Umbilical cord (tissue), 2 donors: ENCODE measurements around the gene RCCD1. TPM values are rescaled to one million over a fixed set of nuclear protein-coding genes. Genes with fewer than 3 reads are reported as not detected.
"Not testable (repeated sequence)": the region's sequence is repeated elsewhere in the genome, so short reads cannot be mapped to it uniquely, and the experiment has no call there.

Experiments used
- DNase-seq: peaks from one replicate; pipeline ENCODE4 v3.0.0-alpha.2; 2015; ENCODE audit warnings: low spot score
- total RNA-seq: library from RNA; depleted of rRNA; stranded (reverse); fragments of >200 nt; gene quantifications from one replicate; pipeline ENCODE4 v1.2.3, GENCODE V29; 2014; ENCODE audit warnings: low replicate concordance; ENCODE audit not compliant: insufficient read depth

RCCD1 gene
- total RNA-seq, 1 donor from 2014 or later: 3.9 TPM

- no peak for DNase-seq
Measured at GRCh38 chr15:90918034-90918788, 36.5 kb upstream of the RCCD1 start.

GRCh38 chr15:90918835-90919234 lies 35.8 kb upstream of the RCCD1 start:
- no peak for DNase-seq

GRCh38 chr15:90921887-90922286 lies 32.8 kb upstream of the RCCD1 start:
- no peak for DNase-seq

- not testable (repeated sequence) for DNase-seq
Measured at GRCh38 chr15:90922712-90923322, 31.9 kb upstream of the RCCD1 start.

GRCh38 chr15:90924375-90924774 lies 30.3 kb upstream of the RCCD1 start:
- no peak for DNase-seq

GRCh38 chr15:90926766-90927165 lies 27.9 kb upstream of the RCCD1 start:
- not testable (repeated sequence) for DNase-seq

GRCh38 chr15:90928106-90928505 lies 26.6 kb upstream of the RCCD1 start:
- not testable (repeated sequence) for DNase-seq

GRCh38 chr15:90929246-90930019 lies 25.3 kb upstream of the RCCD1 start:
- DNase-seq: no peak

GRCh38 chr15:90930861-90931574 lies 23.7 kb upstream of the RCCD1 start:
- DNase-seq: no peak

- DNase-seq: no peak
Measured at GRCh38 chr15:90931575-90931827, 23.2 kb upstream of the RCCD1 start.

- peak; percentile 88 for DNase-seq
Measured at GRCh38 chr15:90931828-90932659, 22.6 kb upstream of the RCCD1 start, which contains the start of gene HDDC3. HDDC3 (minus strand) TSS chr15:90932549; CDS start chr15:90932540, 9 bp downstream.

- no peak for DNase-seq
Measured at GRCh38 chr15:90932660-90932991, 22.1 kb upstream of the RCCD1 start.

- no peak for DNase-seq
Measured at GRCh38 chr15:90933301-90933700, 21.4 kb upstream of the RCCD1 start.

GRCh38 chr15:90934256-90934948 lies 20.3 kb upstream of the RCCD1 start:
- peak; percentile 88 for DNase-seq

- peak; percentile 95 for DNase-seq
Measured at GRCh38 chr15:90934949-90935751, 19.5 kb upstream of the RCCD1 start, which contains the start of gene UNC45A. UNC45A (plus strand) TSS chr15:90935285; CDS start chr15:90935325, 40 bp downstream.

GRCh38 chr15:90936823-90937222 lies 17.9 kb upstream of the RCCD1 start:
- no peak for DNase-seq

- no peak for DNase-seq
Measured at GRCh38 chr15:90938261-90938660, 16.4 kb upstream of the RCCD1 start.

GRCh38 chr15:90939756-90940155 lies 14.9 kb upstream of the RCCD1 start:
- DNase-seq: no peak

- no peak for DNase-seq
Measured at GRCh38 chr15:90941038-90941437, 13.6 kb upstream of the RCCD1 start.
